Activated CD8-positive, alpha-beta memory T cell treated with anti-CD3 and anti-CD28 coated beads, Interleukin-2, amount 50 U/mL, for 24 hours (primary cell): ENCODE results near the gene RDH13.
"Not testable (repeated sequence)": the region's sequence is repeated elsewhere in the genome, so short reads cannot be mapped to it uniquely, and the experiment has no call there.

Experiments used
- DNase-seq: peaks from one replicate; pipeline ENCODE4 v3.0.0-alpha.2; 2020; ENCODE audit errors: extremely low read depth

The RDH13 gene, protein sequence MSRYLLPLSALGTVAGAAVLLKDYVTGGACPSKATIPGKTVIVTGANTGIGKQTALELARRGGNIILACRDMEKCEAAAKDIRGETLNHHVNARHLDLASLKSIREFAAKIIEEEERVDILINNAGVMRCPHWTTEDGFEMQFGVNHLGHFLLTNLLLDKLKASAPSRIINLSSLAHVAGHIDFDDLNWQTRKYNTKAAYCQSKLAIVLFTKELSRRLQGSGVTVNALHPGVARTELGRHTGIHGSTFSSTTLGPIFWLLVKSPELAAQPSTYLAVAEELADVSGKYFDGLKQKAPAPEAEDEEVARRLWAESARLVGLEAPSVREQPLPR

DNA sequence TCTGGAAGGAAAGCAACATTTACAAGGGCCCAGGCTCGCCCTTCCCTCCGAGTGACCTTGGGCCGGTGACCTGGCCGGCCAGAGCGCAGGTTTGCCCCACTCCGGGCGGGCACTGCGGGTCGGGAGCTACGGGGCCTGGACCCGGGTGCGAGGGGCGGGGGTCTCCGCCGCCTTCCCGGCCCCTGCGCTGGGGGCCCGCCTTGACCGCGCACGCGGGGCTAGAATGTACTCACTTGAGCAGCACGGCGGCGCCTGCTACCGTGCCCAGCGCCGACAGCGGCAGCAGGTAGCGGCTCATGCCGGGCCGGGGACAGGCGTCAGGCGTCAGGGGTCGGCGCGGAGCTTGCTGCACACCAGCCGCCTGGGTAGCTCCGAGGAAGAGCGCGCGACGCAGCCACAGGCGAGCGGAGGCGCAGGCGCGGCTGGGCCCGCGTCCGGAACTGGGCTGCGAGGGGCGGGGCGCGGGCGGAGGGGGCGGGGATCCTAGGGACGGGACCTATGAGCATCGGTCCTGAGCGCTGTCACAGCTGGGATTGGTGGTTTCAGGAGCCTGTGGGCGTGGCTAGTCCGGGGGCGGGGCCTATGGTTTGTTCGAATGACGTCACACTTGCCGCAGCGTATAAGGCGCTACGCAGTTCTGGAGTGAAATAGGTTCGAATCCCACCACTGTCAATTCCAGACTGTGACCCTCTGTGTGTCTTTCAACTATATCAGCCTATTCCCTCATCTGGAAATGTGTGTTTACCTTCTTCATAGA lies at the start of gene RDH13:
RDH13 (minus strand) TSS at position 414 of the 757 bp plus-strand sequence; CDS start at position 298, 116 bp downstream.
- peak; percentile 97 for DNase-seq

DNA sequence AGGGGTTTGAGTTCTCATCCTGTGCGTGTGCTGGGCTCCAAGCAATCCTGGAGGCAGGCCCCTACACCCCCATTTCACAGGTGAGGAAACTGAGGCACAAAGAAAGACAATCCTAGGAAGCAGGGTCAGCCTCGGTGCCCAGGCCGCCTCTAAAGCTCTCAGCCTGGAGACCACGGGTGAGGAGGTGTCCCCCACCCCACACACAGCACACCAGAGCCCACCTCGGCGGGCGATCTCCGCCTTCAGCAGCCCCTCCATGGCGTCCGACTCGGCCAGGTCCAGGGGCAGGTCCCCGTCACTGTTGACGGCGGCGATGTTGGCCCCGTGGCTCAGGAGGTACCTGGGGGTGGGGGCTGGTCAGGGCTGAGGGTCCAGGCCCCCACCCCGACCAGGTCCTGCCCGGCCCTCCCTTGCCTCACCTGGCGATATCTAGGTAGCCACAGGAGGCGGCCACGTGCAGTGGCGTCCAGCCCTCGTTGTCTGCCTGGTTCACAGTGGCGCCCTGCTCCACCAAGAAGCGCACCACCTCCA lies 49.4 kb upstream of the RDH13 start:
- DNase-seq, result no peak

DNA sequence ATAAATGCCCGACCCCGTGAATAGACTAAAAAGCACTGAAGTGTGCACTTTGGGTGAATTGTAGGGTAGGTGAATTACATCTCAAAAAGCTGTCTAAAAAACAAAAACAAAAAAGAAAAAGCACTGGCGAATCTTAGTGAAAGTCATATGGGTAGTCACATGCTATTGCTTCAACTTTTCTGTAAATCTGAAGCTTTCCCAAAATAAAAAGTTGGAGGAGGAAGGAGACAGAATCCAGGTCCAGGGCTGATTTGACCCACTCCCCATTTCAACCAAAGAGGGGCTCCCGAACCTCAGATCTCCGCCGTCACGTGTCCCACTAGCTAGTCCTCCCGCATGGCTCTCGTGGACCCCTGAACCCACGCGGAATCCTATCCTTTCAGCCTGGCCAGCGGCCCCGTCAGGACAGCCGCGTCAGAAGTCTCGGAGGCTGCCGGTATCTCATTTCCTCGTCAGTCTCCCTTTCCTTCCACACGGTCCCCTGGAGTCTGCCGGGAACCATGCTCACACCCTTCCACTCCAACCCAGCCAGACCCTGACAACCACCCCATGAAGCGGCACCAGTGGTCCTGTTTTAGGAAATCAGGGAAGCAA lies 48.4 kb upstream of the RDH13 start:
- DNase-seq, result no peak

DNA sequence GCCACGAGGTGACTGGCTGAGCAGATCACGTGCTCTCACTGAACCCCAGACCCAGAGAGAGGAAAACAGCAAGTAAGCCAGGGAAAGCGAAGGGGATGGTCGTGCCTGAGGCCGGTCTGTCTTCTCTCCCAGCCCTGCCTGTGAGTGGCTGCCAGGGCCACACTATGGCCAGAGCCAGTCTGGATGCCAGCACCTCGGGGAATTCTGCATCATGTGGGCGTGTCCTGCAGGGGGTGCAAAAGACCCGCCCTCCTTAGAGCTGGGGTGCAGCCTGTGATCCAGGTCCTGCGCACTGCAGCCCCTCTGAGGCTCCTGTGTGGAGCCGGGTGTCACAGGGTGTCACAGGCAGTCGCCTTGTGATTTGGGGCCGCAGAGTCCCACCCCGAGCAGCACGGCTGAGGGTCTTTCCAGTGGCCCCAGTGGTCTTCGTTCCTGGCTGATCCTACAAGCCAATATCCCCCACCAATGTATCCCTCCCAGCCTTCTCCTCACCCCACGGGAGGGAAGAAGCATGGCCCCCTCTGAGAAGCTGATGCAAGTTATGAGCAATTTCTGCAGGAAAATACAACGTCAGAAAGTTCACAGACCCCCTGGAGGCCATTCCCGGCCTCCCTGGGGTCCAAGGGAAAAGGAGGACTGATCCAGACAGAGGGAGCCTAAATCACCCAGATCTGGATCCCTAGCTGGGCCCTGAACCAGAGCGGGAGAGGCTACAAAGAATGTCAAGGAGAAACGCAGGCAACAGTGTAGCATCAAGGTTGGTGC lies 46.8 kb upstream of the RDH13 start:
- DNase-seq, result no peak

DNA sequence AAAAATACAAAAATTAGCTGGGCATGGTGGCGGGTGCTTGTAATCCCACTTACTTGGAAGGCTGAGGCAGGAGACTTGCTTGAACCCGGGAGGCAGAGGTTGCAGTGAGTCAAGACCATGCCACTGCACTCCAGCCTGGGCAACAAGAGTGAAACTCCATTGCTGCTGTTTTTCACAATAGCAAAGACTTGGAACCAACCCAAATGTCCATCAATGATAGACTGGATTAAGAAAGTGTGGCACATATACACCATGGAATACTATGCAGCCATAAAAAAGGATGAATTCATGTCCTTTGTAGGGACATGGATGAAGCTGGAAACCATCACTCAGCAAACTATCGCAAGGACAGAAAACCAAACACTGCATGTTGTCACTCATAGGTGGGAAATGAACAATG lies 44.3 kb upstream of the RDH13 start:
- DNase-seq, result not testable (repeated sequence)

DNA sequence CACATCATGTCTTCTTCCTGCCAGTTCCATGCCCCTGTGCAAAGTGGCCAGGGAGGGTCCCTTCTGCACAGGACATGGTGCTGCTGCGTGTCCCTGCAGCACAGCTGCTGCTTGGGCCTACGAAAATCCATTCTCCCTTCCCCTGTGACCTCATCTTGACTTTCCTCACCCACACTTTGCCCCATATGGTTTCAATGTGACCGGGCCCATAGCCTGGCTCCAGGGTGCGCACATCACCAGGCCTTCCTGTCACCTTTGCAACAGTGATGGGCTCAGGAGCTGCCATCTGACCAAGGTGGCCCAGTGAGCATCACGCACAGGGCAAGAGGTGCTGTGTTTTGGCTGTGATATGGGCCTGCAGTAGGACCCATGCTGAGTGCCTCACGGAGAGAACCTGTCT lies 43.6 kb upstream of the RDH13 start:
- no peak for DNase-seq

DNA sequence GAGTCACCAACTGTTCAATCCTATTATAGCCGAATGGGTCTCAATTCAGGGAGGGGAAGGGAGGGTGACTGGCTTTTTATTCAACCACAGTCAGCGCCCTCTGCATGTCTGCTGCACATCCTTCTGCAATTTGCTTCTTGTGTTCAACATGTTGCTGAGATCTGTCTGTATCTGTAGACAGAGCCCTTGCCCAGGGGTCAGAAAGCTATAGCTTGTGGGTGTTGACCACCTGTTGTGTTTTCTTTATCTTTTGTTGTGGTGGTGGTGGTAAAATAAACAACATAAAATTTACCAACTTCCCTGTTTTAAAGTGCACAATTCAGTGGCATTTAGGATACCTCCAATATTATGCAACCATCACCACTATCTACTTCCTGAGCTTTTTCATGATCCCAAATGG lies 42.3 kb upstream of the RDH13 start:
- DNase-seq, result no peak

DNA sequence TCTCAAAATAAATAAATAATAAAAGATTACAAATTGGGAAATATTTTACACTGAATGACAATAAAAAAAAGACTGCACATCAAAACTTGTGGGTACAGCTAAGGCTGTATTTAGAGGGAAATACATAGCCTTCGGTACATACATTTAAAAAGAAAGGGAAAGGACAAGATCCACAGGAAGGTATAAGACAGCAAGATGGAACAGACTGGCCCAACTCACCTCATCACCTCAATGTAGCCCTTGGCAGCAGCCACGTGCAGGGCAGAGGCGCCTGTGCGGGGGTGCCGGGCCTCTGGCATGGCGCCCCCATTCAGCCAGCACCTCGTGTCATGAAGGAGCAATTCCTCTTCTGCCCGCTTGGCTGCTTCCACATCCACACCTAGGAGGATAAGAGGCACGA lies 40.2 kb upstream of the RDH13 start:
- no peak for DNase-seq

DNA sequence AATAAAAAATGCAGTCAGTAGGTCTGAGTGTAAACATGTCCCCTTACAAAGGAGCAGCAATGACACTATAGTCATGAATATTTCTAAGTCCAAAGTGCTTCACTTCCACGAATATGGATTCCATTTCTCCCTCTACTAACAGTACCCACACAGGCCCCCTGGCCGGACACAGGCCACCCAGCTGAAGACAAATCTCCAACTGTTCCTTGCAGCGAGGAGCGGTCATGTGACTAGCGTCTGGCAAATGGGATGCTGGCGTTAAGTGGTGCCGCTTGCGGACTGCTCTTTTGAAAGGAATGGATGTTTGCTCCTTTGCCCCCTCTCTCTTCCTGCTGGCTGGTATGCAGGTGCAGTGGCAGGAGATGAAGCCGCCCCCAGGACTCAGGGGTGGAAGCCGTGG lies 38.3 kb upstream of the RDH13 start:
- DNase-seq, result no peak

DNA sequence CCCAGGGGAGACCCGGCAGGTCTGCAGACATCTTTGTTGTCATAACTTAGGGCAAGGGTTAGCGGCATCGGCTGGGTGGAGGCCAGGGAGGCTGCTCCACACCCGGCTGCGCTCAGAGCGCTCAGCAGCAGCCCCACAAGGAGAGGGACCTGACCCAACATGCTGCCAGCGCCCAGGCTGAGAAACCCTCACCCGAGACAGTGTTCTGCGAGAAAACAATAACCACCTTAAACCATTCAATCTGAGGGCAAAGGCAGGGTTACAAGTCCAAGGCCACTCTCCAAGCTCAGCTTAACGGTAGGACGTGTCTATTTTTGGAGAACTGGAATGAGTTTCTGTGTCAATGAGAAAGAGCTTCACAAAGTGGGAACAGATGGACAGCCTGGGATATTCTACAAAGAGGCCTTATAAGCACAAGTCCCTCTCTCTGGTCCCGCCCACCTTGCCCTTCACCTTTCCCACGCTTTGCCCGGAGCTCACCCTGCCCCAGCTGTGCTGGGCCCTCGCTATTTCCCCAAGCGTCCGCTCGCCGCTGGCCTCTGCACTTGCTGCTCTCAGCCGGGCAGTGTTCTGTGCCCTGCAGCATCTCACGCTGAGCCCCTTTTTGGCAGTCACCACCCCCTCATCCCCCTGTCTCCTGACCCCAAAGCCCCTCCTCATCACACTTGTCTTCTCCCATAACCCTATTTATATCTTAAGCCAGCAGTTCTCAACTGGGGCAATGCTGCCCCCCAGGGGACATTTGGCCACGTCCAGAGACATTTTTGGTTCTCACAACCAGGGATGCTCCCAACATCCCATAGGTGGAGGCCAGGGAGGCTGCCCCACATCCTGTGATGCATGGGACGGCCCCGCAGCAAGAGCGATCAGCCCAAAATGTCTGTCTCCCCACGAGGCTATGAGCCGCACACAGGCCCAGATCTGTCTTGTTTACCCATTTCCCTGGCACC lies 36.9 kb upstream of the RDH13 start:
- no peak for DNase-seq

DNA sequence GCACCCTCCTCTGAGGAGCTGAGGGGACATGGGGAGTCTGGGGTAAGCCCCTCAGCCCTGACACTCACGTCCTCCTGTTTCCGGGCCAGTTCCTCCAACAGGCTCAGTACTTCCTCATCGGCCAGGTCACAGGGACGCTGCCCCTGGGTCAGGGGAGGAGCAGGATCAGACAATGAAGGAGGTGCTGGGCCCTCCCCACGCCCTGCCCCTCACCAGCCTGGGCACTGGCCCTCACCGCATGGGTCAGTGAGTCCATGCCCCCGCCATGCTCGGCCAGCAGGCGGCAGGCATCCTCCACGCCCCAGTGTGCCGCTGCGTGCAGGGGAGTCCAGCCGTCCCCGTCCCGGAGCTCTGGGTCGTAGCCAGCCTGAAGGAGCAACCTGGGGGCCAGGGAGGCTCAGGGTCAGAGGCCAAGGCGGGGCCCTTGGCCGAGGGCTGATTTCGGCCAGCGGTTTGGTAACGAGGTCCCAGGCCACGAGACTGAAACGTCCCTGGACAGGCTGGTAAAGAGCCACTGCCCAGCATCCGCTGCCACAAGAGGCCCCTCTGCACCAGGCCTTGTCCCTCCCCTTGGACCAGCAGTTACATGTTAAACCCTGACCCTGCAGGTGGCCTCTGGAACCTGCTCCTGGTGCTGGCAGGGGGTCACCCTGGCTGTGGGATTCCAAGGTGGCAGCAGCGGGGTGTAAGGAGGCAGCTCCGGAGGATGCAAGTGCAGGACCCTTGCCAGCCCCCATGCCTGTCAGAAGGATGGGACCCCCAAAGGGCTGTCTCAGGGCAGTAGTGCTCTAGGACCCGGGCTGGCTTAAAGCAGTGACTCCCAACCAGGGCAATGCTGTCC lies 36.0 kb upstream of the RDH13 start:
- DNase-seq, result no peak

DNA sequence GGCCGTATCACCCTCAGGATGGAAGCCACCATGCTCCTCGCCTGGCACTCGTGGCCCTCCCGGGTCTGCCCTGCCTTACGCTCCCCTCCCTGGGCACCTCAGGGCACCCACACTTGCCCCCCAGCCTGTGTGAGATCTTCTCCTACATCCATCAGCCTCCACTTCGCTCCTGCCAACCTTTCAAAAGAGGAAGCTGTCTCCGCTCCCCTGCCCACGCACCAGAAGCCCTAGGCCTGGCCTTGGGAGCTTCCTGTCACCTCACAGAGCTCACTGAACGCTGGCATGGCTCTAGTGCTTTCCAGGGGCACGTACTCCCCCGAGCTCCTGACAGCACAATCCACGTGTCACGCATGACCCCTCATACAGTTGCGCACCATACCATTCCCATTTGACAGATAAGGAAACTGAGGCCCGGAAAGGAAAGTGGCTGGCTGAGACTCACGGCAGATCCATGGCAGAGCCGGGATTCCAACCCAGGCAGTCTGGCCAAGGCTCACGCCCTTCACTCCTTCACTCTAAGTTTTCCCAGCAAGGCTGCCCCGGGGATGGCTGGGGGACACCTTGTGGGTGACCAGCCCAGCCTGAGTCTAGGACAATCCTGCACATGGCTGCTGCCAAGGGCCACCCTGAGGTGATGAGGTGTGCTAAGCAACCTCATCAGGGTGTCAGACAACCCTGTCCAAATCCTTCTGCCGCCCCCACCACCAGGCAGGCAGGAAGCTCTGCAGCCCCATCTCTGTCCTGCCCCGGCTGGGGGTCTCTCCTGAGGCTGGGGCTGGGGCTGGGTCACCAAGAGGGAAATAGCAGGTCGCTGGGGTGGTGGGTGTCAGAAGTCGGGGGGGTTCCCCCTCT lies 35.1 kb upstream of the RDH13 start:
- no peak for DNase-seq

DNA sequence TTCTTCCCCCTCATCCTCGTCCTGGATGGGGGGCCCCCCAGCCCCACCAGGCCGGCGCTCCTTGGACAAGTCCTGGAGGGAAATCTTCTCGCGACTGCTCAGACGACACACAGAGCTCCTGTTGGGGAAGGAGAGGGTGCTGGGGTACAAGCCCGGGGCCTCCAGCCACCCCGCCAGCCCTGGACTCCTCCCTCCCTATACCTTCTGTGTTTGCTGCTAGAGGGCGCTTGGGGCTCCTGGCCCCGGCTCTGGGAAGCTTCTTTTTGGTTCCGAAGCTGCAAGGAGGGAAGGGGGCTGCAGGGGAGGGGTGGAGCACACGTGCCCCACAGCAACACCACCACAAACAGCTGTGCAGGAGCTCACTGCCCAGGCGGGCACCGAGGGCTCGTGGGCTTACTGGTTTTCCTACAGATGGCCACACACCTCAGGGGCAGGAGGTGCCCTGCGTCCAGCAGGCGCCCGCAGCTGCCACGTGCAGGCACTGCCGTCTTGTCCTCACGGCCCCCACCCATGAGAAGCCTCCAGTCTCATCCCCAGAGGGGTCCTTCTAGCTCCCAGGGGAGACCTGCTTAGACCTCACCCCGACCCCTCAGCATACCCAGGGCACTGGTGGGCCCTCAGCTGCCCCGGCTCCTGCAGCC lies 33.2 kb upstream of the RDH13 start:
- DNase-seq, result no peak

DNA sequence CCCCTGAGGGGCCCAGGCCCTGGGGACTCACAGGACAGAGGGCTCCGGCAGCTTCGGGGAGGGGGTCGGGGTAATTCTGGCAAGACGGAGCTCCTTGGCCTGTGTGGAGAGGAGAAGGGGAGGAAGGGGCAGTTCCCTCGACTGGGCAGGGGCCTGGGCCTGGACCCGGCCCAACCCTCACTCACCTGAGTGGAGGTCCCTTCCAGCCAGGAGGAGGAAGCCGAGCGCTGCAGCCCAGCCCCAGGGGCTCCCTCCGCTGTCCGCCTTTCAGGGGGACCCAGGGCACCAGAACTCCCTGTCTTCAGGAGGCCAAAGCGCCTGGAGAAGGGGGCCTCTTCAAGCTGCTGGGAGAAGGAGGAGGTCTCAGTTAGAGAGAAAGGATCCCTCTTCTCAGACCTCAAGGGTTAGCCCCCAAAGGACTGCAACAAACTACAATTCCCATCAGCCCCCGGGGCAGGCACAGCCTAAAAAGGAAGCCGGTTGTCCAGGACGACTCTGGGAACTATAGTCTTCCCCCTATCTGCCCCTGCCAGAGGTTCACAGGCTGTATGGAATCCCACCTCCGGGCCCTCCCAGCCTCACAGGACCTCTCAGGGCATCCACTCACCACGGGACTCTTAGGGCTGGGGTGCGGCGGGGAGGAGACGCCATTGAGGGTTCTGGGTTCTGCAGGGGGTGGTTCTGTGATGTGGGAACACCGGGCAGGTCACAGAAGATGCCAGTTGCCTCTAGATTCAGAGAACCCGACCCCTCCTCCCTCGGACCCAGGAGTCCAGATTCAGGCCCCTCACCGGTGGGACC lies 32.5 kb upstream of the RDH13 start:
- DNase-seq, result no peak

DNA sequence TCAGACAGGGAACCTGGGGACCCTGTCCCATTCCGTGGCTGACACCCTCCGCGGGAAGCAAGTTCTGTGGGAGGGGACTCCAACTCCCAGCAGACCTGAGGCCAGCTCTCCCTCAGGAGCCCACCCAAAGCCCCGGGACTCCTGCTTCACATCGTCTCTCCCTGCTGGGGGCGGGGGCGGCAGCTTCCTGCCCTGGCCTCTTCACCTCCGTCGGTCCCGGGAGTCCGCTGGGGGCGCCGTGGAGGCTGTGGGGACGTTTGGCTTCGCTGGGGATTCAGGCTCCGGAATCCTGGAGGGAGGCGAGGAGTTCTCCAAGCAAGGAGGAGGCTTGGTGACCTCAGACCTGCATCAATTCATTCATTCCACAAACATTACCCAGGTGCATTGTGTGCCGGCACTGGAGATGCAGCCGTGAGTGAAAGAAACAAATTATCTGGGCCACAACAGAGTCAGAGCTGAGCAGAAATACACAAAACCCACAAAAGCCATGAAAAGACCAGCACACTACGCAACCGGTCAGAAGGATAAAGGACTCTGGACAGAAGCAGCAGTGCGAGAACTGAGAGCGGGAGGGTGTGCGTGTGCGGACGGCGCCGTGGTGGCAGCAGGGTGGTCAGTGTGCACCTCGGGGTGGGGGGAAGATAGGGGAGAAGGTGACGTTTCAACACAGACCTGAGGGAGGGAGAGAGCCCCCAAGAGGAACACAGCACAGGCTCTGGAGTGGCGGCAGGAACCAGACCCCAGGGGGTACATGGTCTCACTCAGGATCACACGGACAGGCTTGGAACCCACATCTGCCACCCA lies 31.7 kb upstream of the RDH13 start:
- no peak for DNase-seq

DNA sequence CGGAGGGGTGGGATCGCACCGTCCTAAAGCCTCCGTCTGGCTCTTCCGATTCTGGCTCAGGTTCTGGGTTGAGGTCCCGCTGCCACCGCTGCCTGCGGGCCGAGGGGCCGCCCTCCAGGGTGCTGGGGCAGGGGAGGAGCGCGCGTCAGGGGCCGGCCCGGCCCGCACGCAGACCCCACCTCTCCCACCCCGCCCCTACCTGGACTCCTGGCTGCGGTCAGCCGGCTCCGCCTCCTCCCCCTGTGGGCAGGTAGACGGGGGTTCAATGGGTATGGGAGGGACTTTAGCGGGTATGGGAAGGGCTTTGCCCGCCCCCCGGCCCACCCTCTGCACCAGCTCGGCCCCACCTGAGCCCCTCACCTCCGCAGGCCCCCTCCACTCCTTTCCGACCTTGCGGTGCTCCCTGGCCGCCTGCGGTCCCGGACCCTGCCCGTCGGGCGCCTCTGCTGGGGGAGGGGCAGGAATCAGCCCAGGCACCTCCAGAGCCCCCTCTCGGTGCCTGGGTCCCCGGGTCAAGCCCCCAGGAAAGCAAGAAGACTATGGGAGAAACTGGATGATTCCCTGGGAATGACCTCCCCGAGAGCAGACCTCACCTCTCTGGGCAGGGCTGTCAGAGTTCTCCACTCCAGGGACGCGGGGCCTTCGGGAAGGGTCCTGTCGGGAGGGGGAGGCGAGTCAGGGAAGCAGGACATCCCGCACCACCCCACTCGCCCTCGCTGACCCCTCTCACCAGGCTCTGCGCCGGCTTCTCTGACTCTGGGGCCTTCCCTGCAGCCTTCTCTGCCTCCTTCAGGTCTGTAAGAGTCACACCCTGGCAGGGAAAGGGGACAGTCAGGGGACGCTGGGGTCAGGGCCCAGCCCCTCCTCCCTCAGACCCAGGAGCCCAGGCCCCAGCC lies 29.7 kb upstream of the RDH13 start:
- DNase-seq, result no peak
